Measurements from ENCODE around the gene GPR39. TPM values are rescaled to one million over a fixed set of nuclear protein-coding genes. Genes with fewer than 3 reads are reported as not detected.

GPR39 gene
- total and polyA plus RNA-seq, 2 donors (not counting 1 experiment from before 2014, with no cell fraction given) = not detected

GRCh38 chr2:132401326-132401725 is 15.3 kb upstream of the GPR39 start:
- H3K4me2 ChIP-seq (replicated peaks; ENCODE audit: low read depth, low read length, poor library complexity, severe bottlenecking) = no peak overlapping the region
- H3K27me3 ChIP-seq (replicated peaks in 1 of 4; ENCODE audit: control extremely low read depth in 1 of 4, control insufficient read depth in 3 of 4, insufficient read depth in 4 of 4, low read length in 3 of 4) = no peaks in the 10 kb centered on the region
- no peaks in the 10 kb centered on the region for H3K9me3 Mint-ChIP-seq (ENCODE audit: insufficient read depth)
- no peak overlapping the region for H3K27ac Mint-ChIP-seq
- DNase-seq (no peak), ATAC-seq (ENCODE audit: low read depth) (no peak)
- ChIA-PET POLR2A (no interaction called here), CTCF (no interaction called here)
- H3K27me3 Mint-ChIP-seq = no peaks in the 10 kb centered on the region
- H3K27ac ChIP-seq (ENCODE audit: low read length in 2 of 2) = no peak overlapping the region
- H3K9ac ChIP-seq (ENCODE audit: low read length) = no peak overlapping the region
- 100% methylated on average over 1 of the region's 2 CpGs for WGBS (ENCODE audit: insufficient coverage)
- no peaks in the 10 kb centered on the region for H3K4me1 ChIP-seq (ENCODE audit: control insufficient read depth in 2 of 2, insufficient read depth in 2 of 2, low read length in 2 of 2)
- H4K20me1 ChIP-seq (ENCODE audit: control insufficient read depth, insufficient read depth, low read length, poor library complexity, severe bottlenecking) = no peaks in the 10 kb centered on the region
- TF ChIP-seq CTCF (IDR thresholded peaks at IDR 0.05) (no peak), EZH2 (IDR thresholded peaks at IDR 0.05; ENCODE audit: borderline replicate concordance, insufficient read depth, low read depth, low read length, poor library complexity, severe bottlenecking) (no peak)
- H2AFZ ChIP-seq (ENCODE audit: insufficient read depth, low read depth, low read length, poor library complexity, severe bottlenecking) = no peak overlapping the region
- no peaks in the 10 kb centered on the region for H3K79me2 ChIP-seq (ENCODE audit: control insufficient read depth, insufficient read depth, low read length)
- intact Hi-C loops (cut with micrococcal nuclease) = no loop called here
- no peaks in the 10 kb centered on the region for H3K4me1 Mint-ChIP-seq
- no peak overlapping the region for H3K4me3 Mint-ChIP-seq
- H3K4me3 ChIP-seq (ENCODE audit: control extremely low read depth in 1 of 5, extremely low read depth in 1 of 5, insufficient read depth in 1 of 5, low read depth in 2 of 5, low read length in 4 of 5) = no peak overlapping the region
- H3K36me3 ChIP-seq (replicated peaks in 1 of 2; ENCODE audit: control extremely low read depth in 1 of 2, control insufficient read depth in 1 of 2, extremely low read depth in 1 of 2, insufficient read depth in 2 of 2, low read length in 1 of 2) = no peaks in the 10 kb centered on the region
- peaks cover 0 to 3% (median 0%) of the 10 kb centered on the region in 3 donors for H3K9me3 ChIP-seq (ENCODE audit: control extremely low read depth in 1 of 3, control insufficient read depth in 2 of 3, insufficient read depth in 1 of 3, low read length in 2 of 3)

DNA sequence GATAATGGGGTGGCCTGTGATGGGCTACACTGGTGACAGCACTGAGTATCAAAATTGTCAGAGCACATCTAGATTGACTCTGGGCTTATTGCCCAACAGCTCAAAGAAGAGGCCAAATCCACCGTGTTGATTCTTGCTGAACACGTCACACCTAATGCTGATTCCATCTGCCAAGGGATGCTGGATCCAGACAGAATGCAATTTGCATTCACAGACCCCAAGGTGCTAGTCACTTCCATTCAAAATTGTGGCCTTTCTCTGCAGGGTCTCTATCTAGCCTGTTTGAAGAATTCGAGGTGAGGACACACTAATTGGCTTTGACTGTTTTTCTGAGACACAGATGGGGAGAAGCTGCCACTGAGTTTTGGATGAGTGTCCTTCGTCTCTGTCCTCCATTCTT is 13.5 kb upstream of the GPR39 start:
- H4K20me1 ChIP-seq (ENCODE audit: control insufficient read depth, insufficient read depth, low read length, poor library complexity, severe bottlenecking) = no peaks in the 10 kb centered on the region
- no peaks in the 10 kb centered on the region for H3K4me1 Mint-ChIP-seq
- no peaks in the 10 kb centered on the region for H3K4me1 ChIP-seq (ENCODE audit: control insufficient read depth in 2 of 2, insufficient read depth in 2 of 2, low read length in 2 of 2)
- no peak overlapping the region for H3K4me3 ChIP-seq (ENCODE audit: control extremely low read depth in 1 of 5, extremely low read depth in 1 of 5, insufficient read depth in 1 of 5, low read depth in 2 of 5, low read length in 4 of 5)
- ChIA-PET POLR2A (no interaction called here), CTCF (no interaction called here)
- H3K9me3 Mint-ChIP-seq (ENCODE audit: insufficient read depth) = no peaks in the 10 kb centered on the region
- no peaks in the 10 kb centered on the region for H3K36me3 ChIP-seq (replicated peaks in 1 of 2; ENCODE audit: control extremely low read depth in 1 of 2, control insufficient read depth in 1 of 2, extremely low read depth in 1 of 2, insufficient read depth in 2 of 2, low read length in 1 of 2)
- H3K27ac Mint-ChIP-seq = no peak overlapping the region
- H3K9ac ChIP-seq (ENCODE audit: low read length) = no peak overlapping the region
- no peaks in the 10 kb centered on the region for H3K27me3 Mint-ChIP-seq
- no peak for TF ChIP-seq EZH2 (IDR thresholded peaks at IDR 0.05; ENCODE audit: borderline replicate concordance, insufficient read depth, low read depth, low read length, poor library complexity, severe bottlenecking)
- TF ChIP-seq CTCF (IDR thresholded peaks at IDR 0.05) = no peak
- DNase-seq = no peak
- WGBS (ENCODE audit: insufficient coverage) = 71% methylated on average over 4 of the region's 4 CpGs
- no peak overlapping the region for H3K4me2 ChIP-seq (replicated peaks; ENCODE audit: low read depth, low read length, poor library complexity, severe bottlenecking)
- no peak overlapping the region for H2AFZ ChIP-seq (ENCODE audit: insufficient read depth, low read depth, low read length, poor library complexity, severe bottlenecking)
- no peak overlapping the region for H3K4me3 Mint-ChIP-seq
- no peaks in the 10 kb centered on the region for H3K79me2 ChIP-seq (ENCODE audit: control insufficient read depth, insufficient read depth, low read length)
- H3K27me3 ChIP-seq (replicated peaks in 1 of 4; ENCODE audit: control extremely low read depth in 1 of 4, control insufficient read depth in 3 of 4, insufficient read depth in 4 of 4, low read length in 3 of 4) = no peaks in the 10 kb centered on the region
- H3K9me3 ChIP-seq (ENCODE audit: control extremely low read depth in 1 of 3, control insufficient read depth in 2 of 3, insufficient read depth in 1 of 3, low read length in 2 of 3) = peaks cover 0 to 3% (median 0%) of the 10 kb centered on the region in 3 donors
- intact Hi-C loops (cut with micrococcal nuclease) = no loop called here
- no peak overlapping the region for H3K27ac ChIP-seq (ENCODE audit: low read length in 2 of 2)
- ATAC-seq (ENCODE audit: low read depth) = no peak

Measured in B cell (primary cell).